Measurements from ENCODE around the gene SETMAR. TPM values are rescaled to one million over a fixed set of nuclear protein-coding genes. Genes with fewer than 3 reads are reported as not detected.
"Not testable (repeated sequence)": the region's sequence is repeated elsewhere in the genome, so short reads cannot be mapped to it uniquely, and the experiment has no call there.

SETMAR gene
- polyA plus RNA-seq, 1 donor, result 15.5 TPM

- Histone ChIP-seq H3K36me3 (ENCODE audit: control insufficient read depth, insufficient read depth, low read length) (no peaks in the 10 kb centered on the region), H3K27me3 (ENCODE audit: control insufficient read depth, insufficient read depth, low read length) (no peaks in the 10 kb centered on the region), H3K9me3 (ENCODE audit: control insufficient read depth, low read depth, low read length) (no peaks in the 10 kb centered on the region), H3K4me3 (ENCODE audit: low read length) (no peak overlapping the region), H3K4me1 (ENCODE audit: control insufficient read depth, insufficient read depth, low read length) (no peaks in the 10 kb centered on the region), H3K27ac (ENCODE audit: low read length) (no peak overlapping the region)
- WGBS (ENCODE audit: insufficient coverage, low lambda C conversion rate), result 11% methylated on average over 2 of the region's 5 CpGs
- peak; percentile 16 to 33 for DNase-seq
Measured at GRCh38 chr3:4290272-4290893, 12.8 kb upstream of the SETMAR start.

GRCh38 chr3:4292301-4292700 lies 10.9 kb upstream of the SETMAR start:
- DNase-seq, result peak in 1 of 2 donors; percentile 38
- Histone ChIP-seq H3K36me3 (ENCODE audit: control insufficient read depth, insufficient read depth, low read length) (no peaks in the 10 kb centered on the region), H3K4me3 (ENCODE audit: low read length) (no peak overlapping the region), H3K27ac (ENCODE audit: low read length) (no peak overlapping the region), H3K9me3 (ENCODE audit: control insufficient read depth, low read depth, low read length) (no peaks in the 10 kb centered on the region), H3K4me1 (ENCODE audit: control insufficient read depth, insufficient read depth, low read length) (no peaks in the 10 kb centered on the region), H3K27me3 (ENCODE audit: control insufficient read depth, insufficient read depth, low read length) (no peaks in the 10 kb centered on the region)
- 0% methylated on average over 1 of the region's 3 CpGs for WGBS (ENCODE audit: insufficient coverage, low lambda C conversion rate)

GRCh38 chr3:4294616-4295327 lies 8.4 kb upstream of the SETMAR start:
- H3K9me3 ChIP-seq (ENCODE audit: control insufficient read depth, low read depth, low read length), result no peaks in the 10 kb centered on the region
- DNase-seq, result no peak
- no peak overlapping the region for H3K4me3 ChIP-seq (ENCODE audit: low read length)
- H3K27me3 ChIP-seq (ENCODE audit: control insufficient read depth, insufficient read depth, low read length), result no peaks in the 10 kb centered on the region
- WGBS (ENCODE audit: insufficient coverage, low lambda C conversion rate), result 84% methylated on average over 3 of the region's 11 CpGs
- no peak overlapping the region for H3K27ac ChIP-seq (ENCODE audit: low read length)
- no peaks in the 10 kb centered on the region for H3K4me1 ChIP-seq (ENCODE audit: control insufficient read depth, insufficient read depth, low read length)
- no peaks in the 10 kb centered on the region for H3K36me3 ChIP-seq (ENCODE audit: control insufficient read depth, insufficient read depth, low read length)

DNA sequence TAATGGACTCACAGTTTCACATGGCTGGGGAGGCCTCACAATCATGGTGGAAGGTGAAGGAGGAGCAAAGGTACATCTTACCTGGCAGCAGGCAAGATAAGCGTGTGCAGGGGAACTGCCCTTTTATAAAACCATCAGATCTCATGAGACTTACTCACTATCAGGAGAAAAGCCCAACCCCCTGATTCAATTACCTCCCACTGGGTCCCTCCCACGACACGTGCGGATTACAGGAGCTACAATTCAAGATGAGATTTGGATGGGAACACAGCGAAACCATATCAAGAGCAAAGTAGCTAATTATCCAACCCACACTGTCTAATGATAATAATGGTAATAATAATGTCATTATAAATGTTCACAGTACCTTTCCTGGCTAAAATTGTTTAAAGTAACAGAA lies 6.7 kb upstream of the SETMAR start:
- WGBS (ENCODE audit: insufficient coverage, low lambda C conversion rate), result no CpG with 5 or more reads among the region's 5 CpGs
- not testable (repeated sequence) for H3K27me3 ChIP-seq (ENCODE audit: control insufficient read depth, insufficient read depth, low read length); H3K27ac ChIP-seq (ENCODE audit: low read length); H3K36me3 ChIP-seq (ENCODE audit: control insufficient read depth, insufficient read depth, low read length); DNase-seq; H3K4me3 ChIP-seq (ENCODE audit: low read length); H3K4me1 ChIP-seq (ENCODE audit: control insufficient read depth, insufficient read depth, low read length); H3K9me3 ChIP-seq (ENCODE audit: control insufficient read depth, low read depth, low read length)

DNA sequence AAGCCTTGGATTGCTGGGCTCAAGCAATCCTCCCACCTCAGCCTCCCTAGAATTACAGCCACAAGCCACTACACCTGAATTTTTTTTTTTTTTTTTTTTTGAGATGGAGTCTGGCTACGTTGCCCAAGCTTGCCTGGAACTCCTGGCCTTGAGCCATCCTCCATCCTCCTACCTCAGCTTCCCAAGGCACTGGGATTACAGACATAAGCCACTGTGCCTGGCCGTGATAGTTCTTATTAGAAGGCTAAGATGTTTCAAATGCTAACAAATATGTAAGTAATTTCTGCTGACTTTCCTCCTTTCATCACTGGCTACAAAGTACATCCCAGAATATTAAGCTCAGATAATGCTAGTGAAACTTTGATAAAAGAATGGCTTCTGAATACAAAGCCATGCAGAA lies 5.7 kb upstream of the SETMAR start:
- H3K4me1 ChIP-seq (ENCODE audit: control insufficient read depth, insufficient read depth, low read length), result no peaks in the 10 kb centered on the region
- WGBS (ENCODE audit: insufficient coverage, low lambda C conversion rate), result no CpG with 5 or more reads among the region's 2 CpGs
- no peak for DNase-seq

DNA sequence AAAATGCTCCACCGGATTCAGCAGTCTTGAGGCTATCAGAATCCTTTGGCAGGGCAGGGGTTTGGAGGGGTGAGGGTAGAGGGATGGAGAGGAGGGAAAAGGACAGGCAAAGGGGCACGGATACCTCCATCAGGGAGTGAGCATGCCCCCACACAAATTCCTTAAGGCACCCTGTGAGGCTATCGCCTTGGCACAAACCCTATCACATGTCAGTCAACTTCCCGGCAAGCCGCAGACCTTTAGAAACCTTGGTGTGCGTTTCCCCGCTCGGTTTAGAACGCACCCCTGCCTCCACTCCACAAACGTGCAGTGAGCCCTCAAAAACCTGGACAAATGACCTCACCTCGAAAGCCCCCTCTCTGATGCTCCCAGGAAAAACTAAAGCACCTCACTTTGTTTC lies 422 bp upstream of the SETMAR start:
- no CpG with 5 or more reads among the region's 11 CpGs for WGBS (ENCODE audit: insufficient coverage, low lambda C conversion rate)
- Histone ChIP-seq H3K36me3 (ENCODE audit: control insufficient read depth, insufficient read depth, low read length) (no peaks in the 10 kb centered on the region), H3K9me3 (ENCODE audit: control insufficient read depth, low read depth, low read length) (no peaks in the 10 kb centered on the region), H3K27ac (ENCODE audit: low read length) (peak overlapping the region; percentile 86), H3K4me1 (ENCODE audit: control insufficient read depth, insufficient read depth, low read length) (peaks cover 2% of the 10 kb centered on the region), H3K27me3 (ENCODE audit: control insufficient read depth, insufficient read depth, low read length) (no peaks in the 10 kb centered on the region), H3K4me3 (ENCODE audit: low read length) (peak overlapping the region; percentile 62)
- DNase-seq, result peak in 1 of 2 donors; percentile 10

More for the DNA sequence above, 5.7 kb upstream of the SETMAR start:
- no peaks in the 10 kb centered on the region for H3K27me3 ChIP-seq (ENCODE audit: control insufficient read depth, insufficient read depth, low read length)
- no peaks in the 10 kb centered on the region for H3K9me3 ChIP-seq (ENCODE audit: control insufficient read depth, low read depth, low read length)
- no peak overlapping the region for H3K27ac ChIP-seq (ENCODE audit: low read length)
- no peaks in the 10 kb centered on the region for H3K36me3 ChIP-seq (ENCODE audit: control insufficient read depth, insufficient read depth, low read length)
- no peak overlapping the region for H3K4me3 ChIP-seq (ENCODE audit: low read length)

DNA sequence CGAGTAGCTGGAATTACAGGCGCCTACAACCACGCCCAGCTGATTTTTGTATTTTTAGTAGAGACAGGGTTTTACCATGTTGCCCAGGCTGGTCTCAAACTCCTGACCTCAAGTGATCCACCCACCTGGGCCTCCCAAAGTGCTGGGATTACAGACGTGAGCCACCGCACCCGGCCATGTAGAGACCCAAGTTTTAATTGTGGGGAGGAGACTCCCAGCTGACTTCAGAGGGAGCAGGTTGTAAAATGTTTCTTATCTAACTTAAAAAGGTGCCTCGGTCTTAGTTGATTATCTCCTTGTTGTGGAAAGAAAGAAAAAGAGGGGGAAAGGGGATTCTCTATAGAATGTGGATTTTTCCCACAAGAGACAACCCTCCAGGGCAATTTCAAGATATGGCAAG lies 2.0 kb downstream of the SETMAR start:
- 0% methylated on average over 1 of the region's 7 CpGs for WGBS (ENCODE audit: insufficient coverage, low lambda C conversion rate)
- not testable (repeated sequence) for H3K27ac ChIP-seq (ENCODE audit: low read length); H3K4me3 ChIP-seq (ENCODE audit: low read length); H3K27me3 ChIP-seq (ENCODE audit: control insufficient read depth, insufficient read depth, low read length); H3K4me1 ChIP-seq (ENCODE audit: control insufficient read depth, insufficient read depth, low read length); DNase-seq; H3K9me3 ChIP-seq (ENCODE audit: control insufficient read depth, low read depth, low read length); H3K36me3 ChIP-seq (ENCODE audit: control insufficient read depth, insufficient read depth, low read length)

GRCh38 chr3:4306091-4306490 lies 2.9 kb downstream of the SETMAR start:
- 95% methylated on average over 7 of the region's 8 CpGs for WGBS (ENCODE audit: insufficient coverage, low lambda C conversion rate)
- no peaks in the 10 kb centered on the region for H3K9me3 ChIP-seq (ENCODE audit: control insufficient read depth, low read depth, low read length)

DNA sequence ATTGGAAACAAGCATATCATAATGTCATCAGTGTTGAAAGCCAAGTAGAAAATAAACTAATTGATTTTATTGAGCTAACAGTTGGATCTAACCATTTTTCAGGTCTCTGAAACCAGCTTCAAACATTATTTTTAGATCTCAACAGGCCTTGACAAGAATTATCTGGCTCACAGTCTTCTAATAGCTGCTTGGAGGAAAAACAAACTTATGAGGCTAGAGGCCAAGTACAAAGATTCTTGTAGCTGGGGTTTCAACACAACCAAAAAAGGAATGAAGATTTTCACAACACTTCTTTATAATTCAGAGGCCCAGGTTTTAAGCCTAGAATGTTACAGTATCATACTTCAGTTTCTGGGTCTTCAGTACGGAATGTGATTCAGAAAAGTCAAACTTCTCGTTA lies 3.7 kb downstream of the SETMAR start:
- Histone ChIP-seq H3K36me3 (ENCODE audit: control insufficient read depth, insufficient read depth, low read length) (peaks cover 2% of the 10 kb centered on the region), H3K4me3 (ENCODE audit: low read length) (no peak overlapping the region), H3K9me3 (ENCODE audit: control insufficient read depth, low read depth, low read length) (no peaks in the 10 kb centered on the region), H3K27me3 (ENCODE audit: control insufficient read depth, insufficient read depth, low read length) (no peaks in the 10 kb centered on the region), H3K27ac (ENCODE audit: low read length) (no peak overlapping the region), H3K4me1 (ENCODE audit: control insufficient read depth, insufficient read depth, low read length) (peaks cover 6% of the 10 kb centered on the region)
- no peak for DNase-seq
- WGBS (ENCODE audit: insufficient coverage, low lambda C conversion rate), result no CpG with 5 or more reads among the region's 2 CpGs

More at GRCh38 chr3:4306091-4306490, 2.9 kb downstream of the SETMAR start:
- no peak for DNase-seq
- H3K4me3 ChIP-seq (ENCODE audit: low read length), result no peak overlapping the region
- H3K36me3 ChIP-seq (ENCODE audit: control insufficient read depth, insufficient read depth, low read length), result peaks cover 1% of the 10 kb centered on the region
- peaks cover 6% of the 10 kb centered on the region for H3K4me1 ChIP-seq (ENCODE audit: control insufficient read depth, insufficient read depth, low read length)
- H3K27ac ChIP-seq (ENCODE audit: low read length), result no peak overlapping the region
- H3K27me3 ChIP-seq (ENCODE audit: control insufficient read depth, insufficient read depth, low read length), result no peaks in the 10 kb centered on the region

DNA sequence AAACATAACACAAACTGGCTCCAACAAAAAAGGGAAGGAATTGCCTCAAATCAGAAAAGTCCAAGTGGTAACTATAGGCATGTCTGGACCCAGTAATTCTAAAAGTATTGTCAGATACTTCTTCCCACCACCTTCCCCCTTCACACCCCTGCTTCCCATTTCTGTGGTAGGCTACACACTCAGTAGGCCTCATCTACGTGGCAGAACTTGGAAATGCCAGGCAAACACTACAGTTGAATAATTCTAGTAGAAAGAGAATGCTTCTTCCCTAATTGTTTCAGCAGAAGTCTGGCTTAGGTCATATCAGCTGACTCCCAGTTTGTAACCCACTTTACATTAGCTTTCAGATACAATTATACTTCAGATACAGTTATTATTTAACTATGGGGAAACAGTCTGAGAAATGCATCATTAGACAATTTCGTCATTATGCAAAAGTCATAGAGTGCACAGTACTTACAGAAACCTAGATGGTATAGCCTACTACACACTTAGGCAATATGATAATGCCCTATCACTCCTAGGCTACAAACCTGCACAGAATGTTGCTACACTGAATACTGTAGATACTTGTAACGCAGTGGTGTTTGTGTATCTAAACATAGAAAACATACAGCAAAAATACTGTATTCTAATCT lies 6.4 kb downstream of the SETMAR start:
- Histone ChIP-seq H3K27me3 (ENCODE audit: control insufficient read depth, insufficient read depth, low read length) (no peaks in the 10 kb centered on the region), H3K36me3 (ENCODE audit: control insufficient read depth, insufficient read depth, low read length) (peaks cover 11% of the 10 kb centered on the region), H3K4me3 (ENCODE audit: low read length) (no peak overlapping the region), H3K9me3 (ENCODE audit: control insufficient read depth, low read depth, low read length) (no peaks in the 10 kb centered on the region), H3K27ac (ENCODE audit: low read length) (no peak overlapping the region), H3K4me1 (ENCODE audit: control insufficient read depth, insufficient read depth, low read length) (peaks cover 6% of the 10 kb centered on the region)
- DNase-seq, result no peak
- no CpG with 5 or more reads among the region's 3 CpGs for WGBS (ENCODE audit: insufficient coverage, low lambda C conversion rate)

All from large intestine (tissue), 3 donors.